Ramos (cell line): ENCODE data around the gene STK17B.

Experiments
- in situ Hi-C: fragments of 300-500 bp; cut with MboI; formaldehyde crosslinking; loops from one replicate; pipeline ENCODE4 v1.14.3; 2022; ENCODE audit warnings: low sequenced_read_pairs; ENCODE audit not compliant: unreplicated experiment

Gene STK17B

DNA sequence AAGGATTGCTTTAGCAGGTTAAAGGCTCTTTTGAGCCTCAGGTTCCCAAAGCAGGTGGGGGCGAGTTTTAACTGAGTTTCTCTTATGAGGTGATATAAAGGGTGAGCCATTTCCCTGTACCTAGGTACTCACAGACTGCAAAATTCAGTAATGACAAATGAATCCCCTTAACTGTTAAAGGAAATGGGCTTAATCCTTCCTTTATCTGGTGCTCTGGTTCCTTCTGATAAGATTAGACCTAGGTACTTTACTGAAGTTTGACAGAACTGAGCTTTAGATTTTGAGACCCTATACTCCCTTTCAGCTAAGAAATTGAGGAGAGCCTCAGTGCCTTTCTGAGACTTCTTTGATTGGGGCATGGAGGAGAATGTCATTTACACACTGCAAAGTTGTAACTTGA, 42.6 kb downstream of the STK17B start:
- in situ Hi-C loops, result no loop called here

DNA sequence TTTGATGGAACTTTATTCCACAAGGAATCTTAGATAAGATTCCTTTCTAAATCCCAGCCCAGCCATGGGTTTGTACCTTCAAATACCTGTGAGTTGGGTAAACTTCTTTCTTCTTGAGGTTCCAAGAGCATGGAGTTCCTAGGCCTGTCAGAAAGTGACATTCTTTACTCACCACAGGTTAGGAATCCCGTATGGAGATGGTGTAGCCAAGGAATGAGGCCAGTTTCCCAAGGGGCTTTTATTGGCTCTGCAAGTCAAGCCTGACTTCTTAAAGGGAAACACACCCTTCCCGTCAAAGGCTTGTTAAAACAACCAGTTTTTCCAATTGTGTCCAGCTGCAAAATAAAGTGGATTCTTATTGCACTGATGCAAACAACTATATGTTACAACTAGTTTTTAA, 45.8 kb downstream of the STK17B start:
- in situ Hi-C loops, result no loop called here

DNA sequence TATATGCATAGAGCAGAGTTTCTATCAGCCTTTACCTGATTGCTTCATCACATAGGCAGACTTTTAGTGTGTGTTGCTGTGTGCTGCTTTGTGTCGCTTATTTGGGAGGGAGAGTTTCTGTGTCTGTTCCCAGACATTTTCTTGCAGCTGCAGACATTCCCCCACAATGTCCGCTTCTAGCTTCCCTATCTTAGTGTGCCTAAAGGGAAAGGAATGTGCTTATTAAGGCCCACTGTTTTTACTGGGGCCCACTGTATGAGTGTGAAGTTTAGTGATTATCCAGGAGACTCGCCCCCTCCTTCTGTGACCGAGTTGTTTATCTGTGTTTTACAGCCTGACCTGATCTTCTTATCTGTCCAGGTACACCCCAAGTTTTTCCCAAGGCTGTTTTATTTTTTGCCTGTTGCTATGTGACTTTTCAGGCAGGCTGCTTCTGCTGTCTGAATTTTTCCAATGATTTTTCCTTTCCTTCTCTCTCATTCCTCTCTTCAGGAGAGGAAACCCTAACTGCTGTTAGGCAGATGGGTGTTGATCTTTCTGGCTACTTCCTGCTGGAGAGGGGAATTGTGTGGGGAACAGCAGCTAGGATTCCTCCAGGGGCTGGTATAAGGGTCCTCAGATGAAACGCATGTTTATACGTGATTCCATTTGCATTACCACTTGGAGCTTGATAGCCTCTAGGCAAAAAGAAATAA, 47.6 kb downstream of the STK17B start:
- in situ Hi-C loops, result no loop called here

DNA sequence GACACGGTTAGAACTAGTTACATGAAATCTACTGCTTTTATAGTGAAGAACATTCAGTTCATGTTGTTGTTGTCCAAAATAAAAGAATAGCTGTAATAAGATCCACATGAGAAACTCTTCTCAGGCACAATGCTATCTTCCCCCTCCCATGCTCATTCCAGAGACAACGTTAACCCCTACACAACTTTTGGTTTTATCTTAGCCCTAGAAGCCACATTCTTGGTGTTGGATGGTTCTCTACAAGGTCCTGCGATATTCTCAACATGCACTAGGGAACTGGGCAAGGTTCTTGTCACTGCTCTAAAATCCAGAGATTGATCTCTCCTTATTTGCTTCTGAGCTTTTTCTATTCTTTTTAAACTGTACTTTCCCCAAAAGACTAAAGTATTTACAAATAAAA, 51.5 kb downstream of the STK17B start:
- in situ Hi-C loops, result no loop called here

GRCh38 chr2:196117214-196117705, 54.1 kb downstream of the STK17B start:
- in situ Hi-C loops, result no loop called here

DNA sequence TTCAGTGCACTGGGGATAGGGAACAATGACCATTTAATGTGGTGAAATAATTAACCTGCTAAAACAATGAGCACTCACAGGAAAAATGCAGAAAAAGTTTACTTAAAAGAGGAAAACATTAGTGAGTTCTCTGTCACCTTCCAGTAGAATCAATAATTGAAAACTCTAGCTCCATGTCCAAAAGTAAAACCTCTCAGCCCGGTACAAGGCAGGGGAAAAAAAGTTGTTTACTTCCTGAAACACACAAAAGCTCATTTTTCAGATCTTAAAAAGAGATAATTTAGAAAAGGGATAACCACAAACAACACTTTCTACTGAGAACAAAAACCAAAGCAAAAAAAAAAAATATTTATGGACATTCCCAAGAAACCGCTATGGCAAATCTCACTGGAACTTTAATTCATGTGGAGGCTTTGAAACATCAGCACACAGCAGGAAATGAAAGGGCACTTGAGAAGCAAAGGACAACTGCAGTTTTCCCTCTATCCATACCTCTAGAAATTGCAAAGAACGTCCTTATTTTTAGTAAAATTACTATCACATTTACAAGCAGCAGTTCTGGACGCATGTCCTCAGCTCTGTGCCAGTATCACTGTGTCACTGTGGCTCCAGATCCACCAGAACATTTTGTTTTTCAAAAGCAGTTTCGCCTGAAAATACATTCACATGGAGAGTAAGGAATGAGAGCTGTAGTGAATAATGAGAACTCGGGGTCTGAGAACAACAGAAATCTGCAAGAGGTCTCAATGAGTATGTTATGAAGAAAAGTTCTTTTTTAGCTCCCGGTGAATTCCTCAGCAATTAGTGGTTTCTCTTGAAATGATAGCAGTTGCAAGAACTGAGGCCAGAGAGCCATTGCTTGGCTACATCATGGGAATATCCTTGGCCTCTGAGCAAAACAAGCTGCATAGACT, 58.1 kb downstream of the STK17B start:
- in situ Hi-C loops, result no loop called here

GRCh38 chr2:196112418-196113034, 58.9 kb downstream of the STK17B start:
- in situ Hi-C loops, result no loop called here

DNA sequence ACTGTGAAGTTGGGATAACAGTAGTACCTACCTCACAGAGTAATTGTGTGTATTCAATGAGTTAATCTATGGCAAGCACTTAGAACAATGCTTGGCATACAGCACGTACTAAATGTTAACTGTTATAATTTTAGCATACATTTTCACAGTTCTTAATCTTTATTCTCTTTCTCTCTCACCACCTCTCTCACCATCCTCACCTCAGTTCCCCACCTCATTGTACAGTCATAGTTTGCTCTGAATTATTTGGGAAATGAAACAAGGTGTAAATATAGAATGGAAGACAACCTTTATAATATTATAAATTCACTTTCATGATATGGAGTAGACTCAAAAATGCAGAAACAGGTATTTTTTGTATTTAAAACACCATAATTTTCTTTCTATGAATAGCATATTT, 62.8 kb downstream of the STK17B start:
- in situ Hi-C loops, result no loop called here

GRCh38 chr2:196105951-196106350, 65.4 kb downstream of the STK17B start:
- in situ Hi-C loops, result no loop called here

DNA sequence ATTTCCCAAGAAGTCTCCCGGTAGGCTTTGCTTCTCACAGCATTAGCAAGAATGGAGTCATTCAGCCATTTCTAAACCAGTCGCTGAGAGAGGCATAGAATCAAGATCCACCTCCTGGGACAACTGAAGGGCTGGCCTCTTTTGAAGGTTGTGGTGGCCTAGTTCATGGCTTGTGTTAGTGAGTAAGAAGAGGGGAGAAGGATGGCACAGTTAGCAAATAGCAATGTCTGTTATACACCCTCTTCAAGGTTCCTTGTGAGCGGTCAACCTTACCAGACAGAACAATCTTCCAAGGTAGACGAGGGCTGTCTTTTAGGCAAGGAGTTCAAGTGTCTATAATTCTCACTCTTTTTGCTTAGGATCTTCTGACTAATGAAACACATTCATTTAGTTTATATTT, 67.3 kb downstream of the STK17B start:
- in situ Hi-C loops, result no loop called here

DNA sequence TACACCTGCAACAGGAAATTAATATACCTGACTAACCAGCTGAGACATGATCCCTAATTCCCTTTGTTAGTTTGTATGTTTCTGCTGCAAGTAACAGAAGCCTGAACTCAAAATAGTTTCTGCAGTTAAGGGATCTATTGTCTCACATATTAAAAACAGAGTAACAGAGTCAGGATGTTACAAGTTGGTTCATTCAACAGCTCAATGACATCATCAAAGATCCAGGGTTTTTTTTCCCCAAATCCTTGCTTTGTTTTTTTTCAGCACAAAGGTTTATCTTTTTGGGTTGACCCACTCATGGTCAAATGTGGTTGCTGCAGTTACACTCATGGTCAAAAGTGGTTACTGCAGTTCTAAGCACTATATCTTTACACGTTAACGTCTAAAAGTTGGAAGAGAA, 67.8 kb downstream of the STK17B start:
- in situ Hi-C loops, result no loop called here

DNA sequence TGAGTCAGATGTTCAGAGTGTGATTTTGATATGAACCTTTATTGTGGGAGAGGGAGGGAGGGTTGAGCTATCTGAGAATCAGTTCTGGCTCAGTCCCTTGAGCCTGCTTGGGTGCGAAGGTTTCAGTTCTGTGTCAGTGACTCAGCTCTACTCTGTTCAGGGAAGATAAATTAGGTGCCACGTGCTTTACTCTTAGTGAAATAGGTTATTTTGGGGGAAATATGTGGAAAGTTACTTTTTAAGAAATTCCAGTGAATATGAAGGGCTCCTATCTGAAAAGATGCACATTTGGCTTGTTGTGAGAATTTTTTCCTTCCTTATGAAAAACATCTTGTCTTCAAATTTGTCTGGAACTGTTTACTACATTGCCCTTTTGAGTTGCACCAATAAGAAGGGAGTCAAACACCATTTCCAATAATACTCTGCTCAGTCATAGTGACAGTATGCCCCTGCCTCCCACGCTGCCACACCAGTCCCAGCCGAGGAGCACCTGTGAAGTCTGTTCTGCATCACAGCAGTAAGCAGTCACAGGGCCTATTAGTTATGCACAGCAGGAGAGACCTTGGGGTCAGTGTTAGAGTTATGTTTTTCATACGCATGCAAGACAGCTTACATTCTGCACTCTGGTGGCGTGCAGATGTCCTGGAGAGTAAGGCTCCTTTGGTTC, 69.9 kb downstream of the STK17B start:
- in situ Hi-C loops, result no loop called here

DNA sequence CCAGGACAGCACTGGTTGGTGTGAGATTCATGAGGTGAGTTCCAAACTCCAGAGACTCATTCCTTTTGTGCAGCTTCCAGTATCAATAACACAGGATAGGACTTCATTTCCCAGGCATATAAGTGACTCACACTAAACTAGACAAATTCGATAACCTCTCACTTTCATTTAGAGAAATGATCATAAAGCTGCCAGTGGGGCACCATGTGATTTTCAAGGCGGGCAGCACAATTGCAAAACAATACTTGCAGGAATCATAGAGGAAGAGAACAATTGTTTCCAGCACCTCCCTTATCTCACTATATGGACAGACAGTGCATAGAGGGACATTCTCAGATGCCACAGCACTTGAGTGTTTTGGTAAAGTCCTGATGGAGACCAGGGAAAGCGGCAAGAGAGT, 71.5 kb downstream of the STK17B start:
- in situ Hi-C loops, result loop anchor here (25.0 kb wide), 1 partner anchor 362 kb away; no protein-coding TSS in a partner anchor

DNA sequence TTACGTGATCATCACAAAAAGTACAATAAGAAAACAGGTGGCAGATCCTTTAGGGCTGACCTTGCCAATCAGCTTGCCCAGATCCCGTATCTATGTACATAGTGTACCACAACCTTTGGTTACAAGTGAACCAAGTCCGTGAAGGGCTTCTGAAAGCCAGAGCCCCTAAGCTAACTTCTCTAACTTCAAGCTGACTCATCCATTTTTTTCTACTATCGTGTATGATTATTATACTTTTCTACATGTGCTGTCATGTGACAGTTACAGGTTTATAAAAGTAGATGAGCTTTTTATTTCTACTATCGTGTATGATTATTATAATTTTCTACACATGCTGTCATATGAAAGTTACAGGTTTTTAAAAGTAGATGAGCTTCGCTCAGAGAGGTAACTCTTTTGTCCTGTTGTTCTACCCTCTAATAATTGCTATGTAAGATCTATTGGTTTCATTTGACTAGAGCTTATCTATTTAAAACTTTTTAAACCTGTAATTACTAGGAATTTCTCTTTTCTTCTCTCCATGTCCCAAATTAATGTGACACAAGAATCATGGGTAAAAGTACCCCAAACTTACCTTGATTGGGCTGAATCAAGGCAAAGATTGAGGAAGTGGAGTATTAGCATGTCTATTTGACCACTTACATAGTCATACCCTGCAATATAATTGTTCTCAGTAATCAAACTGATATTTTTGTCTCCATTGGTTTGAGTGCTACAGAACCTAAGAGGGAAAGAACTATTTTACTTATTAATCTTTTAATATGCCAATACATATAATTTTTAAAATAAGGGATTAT, 73.3 kb downstream of the STK17B start:
- in situ Hi-C loops, result loop anchor here (25.0 kb wide), 1 partner anchor 364 kb away; no protein-coding TSS in a partner anchor

GRCh38 chr2:196096982-196097745, 74.2 kb downstream of the STK17B start:
- in situ Hi-C loops, result loop anchor here (25.0 kb wide), 1 partner anchor 365 kb away; no protein-coding TSS in a partner anchor

DNA sequence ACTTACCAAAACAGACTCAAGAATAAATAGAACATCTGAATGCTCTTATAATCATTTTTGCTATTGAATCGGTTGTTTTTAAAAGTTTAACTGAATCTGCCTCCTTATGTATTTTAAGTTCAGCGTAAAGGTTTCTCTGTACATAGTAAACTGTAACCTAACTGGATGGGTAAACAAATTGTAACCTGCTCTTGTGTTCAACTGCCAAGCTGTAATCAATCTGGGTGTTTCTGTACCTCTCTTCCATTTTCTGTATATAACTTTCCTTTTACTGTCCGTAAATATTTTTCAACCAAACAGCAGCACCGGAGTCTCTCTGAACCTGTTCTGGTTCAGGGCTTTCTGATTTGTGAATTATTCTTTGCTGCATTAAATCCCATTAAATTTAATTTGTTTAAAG, 75.1 kb downstream of the STK17B start:
- in situ Hi-C loops, result loop anchor here (25.0 kb wide), 1 partner anchor 366 kb away; no protein-coding TSS in a partner anchor

DNA sequence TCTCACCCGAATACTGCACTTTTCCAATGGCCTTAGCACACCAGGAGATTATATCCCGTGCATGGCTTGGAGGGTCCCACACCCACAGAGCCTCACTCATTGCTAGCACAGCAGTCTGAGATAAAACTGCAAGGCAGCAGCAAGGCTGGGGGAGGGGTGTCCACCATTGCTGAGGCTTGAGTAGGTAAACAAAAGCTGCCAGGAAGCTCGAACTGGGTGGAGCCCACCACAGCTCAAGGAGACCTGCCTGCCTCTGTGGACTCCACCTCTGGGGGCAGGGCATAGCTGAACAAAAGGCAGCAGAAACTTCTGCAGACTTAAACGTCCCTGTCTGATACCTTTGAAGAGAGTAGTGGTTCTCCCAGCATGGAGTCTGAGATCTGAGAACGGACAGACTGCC, 81.9 kb downstream of the STK17B start:
- in situ Hi-C loops, result loop anchor here (25.0 kb wide), 1 partner anchor 373 kb away; no protein-coding TSS in a partner anchor

DNA sequence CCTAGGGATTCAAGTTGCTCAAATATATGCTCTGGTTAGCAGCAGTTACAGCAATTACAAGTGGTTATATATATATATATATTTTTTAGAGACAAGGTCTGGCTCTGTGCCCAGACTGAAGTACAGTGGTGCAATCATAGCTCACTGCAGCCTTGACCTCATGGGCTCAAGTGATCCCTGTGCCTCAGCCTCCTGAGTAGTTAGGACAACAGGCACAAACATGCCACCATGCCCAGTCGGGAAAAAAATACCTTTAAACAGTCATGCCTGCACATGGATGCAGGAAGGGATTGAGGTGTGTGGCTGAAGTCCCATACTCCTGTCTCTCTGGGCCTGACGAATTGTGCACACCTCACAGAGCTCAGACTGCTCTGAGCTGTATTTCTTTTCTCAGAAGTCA, 83.2 kb downstream of the STK17B start:
- in situ Hi-C loops, result loop anchor here (25.0 kb wide), 1 partner anchor 374 kb away; no protein-coding TSS in a partner anchor
